NCI-H510A treated with DMSO at 0.1 percent for 48 hours (cell line): ENCODE measurements around the gene PRKN.
"Not testable (repeated sequence)": the region's sequence is repeated elsewhere in the genome, so short reads cannot be mapped to it uniquely, and the experiment has no call there.

Experiments
- DNase-seq: peaks from one replicate; lab custom pipeline; 2025; lab: John Stamatoyannopoulos, UW

PRKN gene

DNA sequence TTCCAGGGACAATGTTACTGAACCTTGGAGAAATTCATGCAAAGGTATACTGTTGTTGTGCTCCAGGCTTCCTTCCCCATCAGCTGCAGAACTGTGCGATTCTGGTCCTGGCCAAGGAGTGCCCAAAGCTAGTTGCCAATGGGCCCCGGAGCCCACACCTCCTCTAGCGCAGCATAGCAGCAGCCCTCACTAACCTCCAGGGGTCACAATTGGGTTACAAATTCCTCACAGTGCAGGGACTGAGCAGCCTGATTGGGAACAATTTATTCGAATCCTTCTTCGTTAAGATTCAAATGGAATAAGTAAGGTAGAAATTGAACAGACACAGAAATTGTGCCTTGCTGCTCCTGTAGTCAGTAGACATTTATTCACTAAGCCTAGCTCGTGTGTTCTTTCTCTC, 284.9 kb downstream of the PRKN start:
- DNase-seq, result no peak

DNA sequence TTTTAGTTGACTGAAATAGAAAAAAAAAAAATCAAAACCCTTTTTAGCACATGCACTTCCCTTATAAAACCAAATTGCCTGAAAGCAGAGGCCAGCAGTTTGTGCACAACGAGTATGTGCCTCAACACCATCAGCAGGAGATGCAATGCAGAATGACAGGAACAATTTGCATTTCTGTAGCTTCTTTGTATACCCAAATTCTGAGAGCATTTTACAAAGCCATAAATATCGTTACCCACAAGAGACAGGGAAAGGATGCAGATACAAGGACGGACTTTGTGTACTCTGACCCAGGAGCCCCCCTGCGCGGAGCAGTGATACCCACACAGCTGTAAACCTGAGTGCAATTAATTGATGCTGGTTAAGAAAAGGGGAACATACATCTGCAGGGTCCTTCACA, 285.6 kb downstream of the PRKN start:
- DNase-seq, result no peak

GRCh38 chr6:162438980-162439379, 288.6 kb downstream of the PRKN start:
- no peak for DNase-seq

GRCh38 chr6:162435071-162435470, 292.5 kb downstream of the PRKN start:
- no peak for DNase-seq

DNA sequence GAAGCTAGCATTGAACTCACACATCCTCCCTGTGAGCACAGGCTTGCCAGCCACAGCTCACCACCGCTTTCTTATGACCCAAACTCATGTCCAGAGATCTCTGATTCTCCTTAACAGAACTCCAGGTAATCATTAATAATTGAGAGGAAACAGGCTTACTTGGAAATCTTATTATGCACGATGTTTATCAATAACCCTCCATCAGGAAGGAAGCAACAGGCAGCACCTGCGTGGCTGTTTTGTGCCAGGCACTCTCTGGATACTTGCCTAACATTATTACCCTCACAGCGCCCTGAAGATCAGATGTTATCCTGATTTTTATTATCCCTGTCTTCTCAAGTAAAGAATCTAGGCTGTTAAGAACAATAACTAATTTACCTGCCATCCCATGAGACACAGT, 306.6 kb downstream of the PRKN start:
- no peak for DNase-seq

DNA sequence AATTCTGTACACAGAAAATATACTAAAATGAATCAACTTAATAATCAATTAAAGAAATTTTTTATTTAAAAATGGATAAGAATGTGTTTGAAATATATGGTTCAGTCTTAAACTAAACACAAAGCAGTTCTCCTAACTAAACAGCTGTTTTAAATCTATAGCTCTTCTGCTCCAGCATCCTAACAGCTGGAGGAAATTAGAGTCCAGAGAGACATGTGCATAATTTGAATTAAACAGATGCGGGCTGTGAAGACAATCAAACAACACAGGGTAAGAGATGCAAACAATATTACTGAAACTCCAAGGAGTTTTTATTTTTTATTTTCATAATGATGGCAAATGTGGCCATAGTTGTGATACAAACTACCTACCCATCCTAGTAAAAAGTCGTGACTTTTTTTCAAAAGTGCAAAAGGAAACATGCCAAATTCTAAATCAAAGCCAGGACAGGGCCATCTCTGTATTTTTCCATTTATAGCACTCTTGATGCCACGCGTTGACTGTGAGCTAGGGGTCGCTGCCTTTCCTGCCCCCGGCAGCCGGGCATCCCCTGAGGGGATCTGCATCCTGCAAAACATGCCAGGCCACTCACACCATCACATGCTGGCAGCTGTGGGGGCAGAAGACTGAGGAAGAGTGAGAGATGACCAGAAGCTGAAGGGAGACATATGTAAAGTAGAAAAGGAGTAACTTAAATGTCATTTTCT, 310.6 kb downstream of the PRKN start:
- no peak for DNase-seq

DNA sequence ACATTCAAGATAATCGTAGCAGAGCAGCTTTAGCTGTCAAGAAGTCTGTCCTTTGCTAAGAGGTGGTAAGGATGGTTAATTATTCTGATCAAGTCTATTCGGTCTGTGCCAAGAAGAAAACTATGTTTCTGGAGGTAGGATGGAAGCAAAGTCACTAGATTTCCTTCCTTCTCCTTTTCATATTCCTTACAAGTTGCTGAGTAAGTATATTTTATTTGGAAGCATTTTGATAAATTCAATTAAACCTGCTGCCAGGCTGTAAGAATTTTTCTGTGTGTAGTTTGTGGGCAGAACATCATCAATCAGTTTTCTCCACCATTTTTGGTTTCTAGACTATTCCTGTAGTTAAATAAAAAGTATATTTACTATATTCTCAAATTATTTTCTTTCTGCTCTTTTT, 311.3 kb downstream of the PRKN start:
- DNase-seq, result no peak

DNA sequence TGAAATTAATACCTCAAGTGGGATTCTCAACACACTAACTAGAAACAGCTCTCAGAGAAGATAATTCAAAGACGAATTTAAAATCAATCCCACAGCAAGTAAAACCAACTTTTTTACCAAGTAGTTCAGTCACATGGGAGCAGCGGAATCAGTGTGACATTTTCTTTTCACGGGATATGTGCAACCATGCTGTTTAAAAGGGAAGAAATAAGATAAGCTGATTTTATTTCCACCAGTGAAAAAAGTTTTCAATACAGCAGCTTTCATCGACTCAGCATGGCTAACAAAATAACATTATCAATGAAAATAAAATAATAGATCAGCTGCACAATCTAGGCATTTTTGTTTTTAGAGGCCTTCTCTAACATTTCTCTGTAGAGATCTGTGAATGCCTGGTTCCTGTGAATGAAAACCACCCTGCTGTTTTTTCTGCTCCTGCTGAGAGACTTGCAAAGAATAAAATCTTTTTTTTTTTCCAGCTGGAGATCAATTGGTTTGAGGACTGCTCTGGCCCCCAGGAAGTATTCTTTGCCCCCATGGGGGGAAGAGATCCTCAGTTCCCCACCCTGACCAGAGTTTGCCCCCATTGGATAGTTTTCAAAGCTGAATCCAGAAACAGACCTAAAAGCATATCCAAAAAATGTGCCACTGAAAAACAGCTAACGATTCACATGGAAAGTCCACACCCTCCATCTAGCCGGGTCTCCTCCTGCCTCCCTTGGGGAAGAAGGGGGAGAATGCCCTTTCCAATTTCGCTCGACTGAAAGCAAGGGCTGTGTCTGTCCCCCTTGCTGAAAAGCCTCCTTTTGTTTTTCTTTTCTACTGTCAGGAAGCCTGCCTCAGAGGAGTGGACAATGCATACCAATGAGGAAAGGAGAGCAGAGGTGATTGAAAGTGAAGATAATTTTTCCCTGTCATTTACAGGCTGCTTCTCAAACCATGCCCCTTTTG, 317.6 kb downstream of the PRKN start:
- DNase-seq, result no peak

GRCh38 chr6:162408826-162409535, 318.6 kb downstream of the PRKN start:
- no peak for DNase-seq

- no peak for DNase-seq
These were observed 322.6 kb downstream of the PRKN start for GRCh38 chr6:162404951-162405350.

GRCh38 chr6:162403031-162403430, 324.5 kb downstream of the PRKN start:
- DNase-seq, result no peak

DNA sequence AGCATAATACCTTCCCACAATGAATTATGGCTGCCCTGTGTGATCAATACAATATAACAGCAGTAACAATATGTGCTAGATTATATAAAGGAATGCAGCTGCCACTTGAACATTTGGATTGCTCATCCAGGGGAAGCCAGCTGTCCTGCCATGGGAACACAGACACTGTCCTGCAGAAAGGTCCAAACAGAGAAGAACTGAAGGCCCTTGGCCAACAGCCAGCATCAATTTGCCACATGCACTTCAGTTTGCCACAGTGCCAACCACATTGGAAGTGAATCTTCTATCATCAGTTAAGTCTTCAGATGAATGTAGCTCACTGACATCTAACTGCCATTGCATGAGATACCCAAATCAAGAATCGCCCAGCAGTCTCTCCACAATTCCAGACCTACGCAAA, 332.4 kb downstream of the PRKN start:
- DNase-seq, result no peak

DNA sequence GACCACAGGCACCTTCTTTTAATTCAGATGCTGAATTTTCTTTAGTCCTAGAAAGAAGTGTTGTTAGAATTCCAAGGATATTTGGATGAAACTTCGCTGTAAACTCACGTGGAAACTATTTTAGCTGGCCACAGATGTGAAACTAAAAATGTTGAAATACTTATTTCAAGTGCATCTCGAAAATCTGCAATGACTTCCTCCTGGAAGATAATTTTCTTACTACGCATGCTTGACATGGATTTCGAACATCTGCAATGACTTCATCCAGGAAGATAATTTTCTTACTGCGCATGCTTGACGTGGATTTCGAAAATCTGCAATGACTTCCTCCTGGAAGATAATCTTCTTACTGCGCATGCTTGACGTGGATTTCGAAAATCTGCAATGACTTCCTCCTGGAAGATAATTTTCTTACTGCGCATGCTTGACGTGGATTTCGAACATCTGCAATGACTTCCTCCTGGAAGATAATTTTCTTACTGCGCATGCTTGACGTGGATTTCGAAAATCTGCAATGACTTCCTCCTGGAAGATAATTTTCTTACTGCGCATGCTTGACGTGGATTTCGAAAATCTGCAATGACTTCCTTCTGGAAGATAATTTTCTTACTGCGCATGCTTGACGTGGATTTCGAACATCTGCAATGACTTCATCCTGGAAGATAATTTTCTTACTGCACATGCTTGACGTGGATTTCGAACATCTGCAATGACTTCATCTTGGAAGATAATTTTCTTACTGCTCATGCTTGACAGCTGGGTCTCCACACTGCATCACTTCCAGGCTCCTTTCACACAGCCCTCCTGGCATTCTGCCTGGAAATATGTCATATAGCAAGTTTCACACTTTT, 336.4 kb downstream of the PRKN start:
- not testable (repeated sequence) for DNase-seq

GRCh38 chr6:162389343-162390085, 338.1 kb downstream of the PRKN start:
- DNase-seq, result no peak

DNA sequence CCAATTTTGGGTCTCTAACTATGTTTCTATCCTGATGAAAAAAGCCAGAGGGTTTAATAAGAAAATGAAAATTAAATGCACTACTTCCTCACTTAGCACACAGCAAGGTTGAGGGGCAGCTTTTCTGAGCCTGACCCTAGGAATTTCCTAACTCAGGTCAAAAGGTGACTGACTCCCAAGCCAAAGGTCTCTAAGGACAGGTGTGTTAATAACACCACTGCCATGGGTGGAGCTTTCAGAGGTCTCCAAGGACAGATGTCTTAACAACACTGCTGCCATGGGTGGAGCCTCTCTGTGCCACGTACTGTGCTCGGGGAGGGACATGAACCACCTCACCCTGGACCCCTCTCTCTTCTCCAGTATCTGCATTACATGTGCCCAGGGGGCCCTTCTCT, 339.2 kb downstream of the PRKN start:
- no peak for DNase-seq

DNA sequence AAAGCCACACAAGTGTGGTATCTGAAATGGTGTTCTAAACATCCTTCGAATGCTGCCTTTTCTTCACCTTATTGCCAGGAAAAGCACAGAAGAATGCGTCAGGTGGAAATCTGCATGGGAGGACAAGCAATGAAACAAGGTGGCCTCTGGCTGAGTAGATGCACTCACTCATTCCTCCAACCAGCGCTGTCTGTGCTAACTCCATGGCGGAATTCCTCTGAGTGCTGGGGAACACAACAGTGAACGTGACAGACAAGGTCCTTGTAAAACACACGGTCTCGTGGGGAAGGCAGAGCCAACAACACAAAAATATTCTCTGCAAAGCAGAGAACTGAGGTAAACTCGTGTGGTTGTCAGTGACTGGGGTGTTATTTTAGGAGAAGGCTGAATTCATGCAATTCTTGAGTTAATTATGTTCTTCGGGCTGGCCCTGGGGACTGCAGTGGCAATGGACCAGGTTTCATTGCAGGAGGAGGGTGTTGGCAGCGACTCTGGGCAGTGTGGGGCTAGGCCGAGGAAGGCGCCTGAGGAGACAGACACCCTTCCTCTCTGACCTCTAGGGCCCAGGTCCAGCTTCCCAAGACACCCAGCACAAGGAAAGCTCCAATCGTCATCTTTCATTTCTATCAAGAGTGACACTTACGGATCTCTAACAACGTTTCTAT, 339.7 kb downstream of the PRKN start:
- DNase-seq, result no peak

- DNase-seq, result no peak
These were observed 341.6 kb downstream of the PRKN start for GRCh38 chr6:162385980-162386379.

DNA sequence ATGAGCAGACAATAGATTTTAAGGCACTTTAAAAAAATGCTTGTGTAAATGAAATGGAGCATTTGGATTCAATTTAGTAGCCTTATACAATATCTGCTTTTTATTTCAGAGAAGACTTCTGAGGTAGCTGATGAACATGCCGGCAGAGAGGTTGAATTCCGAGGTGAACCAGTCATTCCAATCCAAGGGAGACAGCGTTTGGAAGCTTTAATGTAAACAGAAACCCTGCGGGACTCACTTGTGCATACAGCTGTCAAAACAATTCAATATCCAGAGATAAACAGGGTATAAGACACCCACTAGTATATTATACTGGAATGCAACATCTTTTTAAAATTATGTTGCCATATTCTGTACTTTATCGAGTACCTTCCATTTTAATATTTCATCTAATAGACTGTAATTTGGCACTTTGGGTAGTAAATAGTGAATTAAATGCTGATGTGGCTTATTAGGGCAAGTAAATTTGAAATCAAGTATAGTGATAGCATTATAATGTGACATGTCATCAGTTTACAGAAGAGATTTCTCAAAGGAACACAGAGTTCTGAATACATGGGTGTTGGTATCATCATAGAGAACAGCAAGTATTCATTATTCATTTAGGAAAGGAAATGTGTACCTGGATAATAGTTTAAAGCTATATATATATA, 347.7 kb downstream of the PRKN start:
- peak; percentile 11 for DNase-seq

GRCh38 chr6:162377735-162378134, 349.8 kb downstream of the PRKN start:
- no peak for DNase-seq

GRCh38 chr6:162373868-162374267, 353.7 kb downstream of the PRKN start:
- DNase-seq, result no peak
